Smooth muscle cell (in vitro differentiated cells): Measurements from ENCODE around the gene MAML2. TPM values are rescaled to one million over a fixed set of nuclear protein-coding genes. Genes with fewer than 3 reads are reported as not detected.

Experiments
- DNase-seq: peaks from one replicate; lab custom pipeline; 2025; ENCODE audit not compliant: unreplicated experiment; lab: John Stamatoyannopoulos, UW
- H2AFZ ChIP-seq: fragments of 200-600 bp; sonication (generic); 2 replicates; pipeline ENCODE4 v1.6.0; 2016; ENCODE audit warnings: antibody characterized with exemption, low read depth, mild to moderate bottlenecking
- H3F3A ChIP-seq: fragments of 200-600 bp; sonication (generic); 2 replicates; pipeline ENCODE4 v1.6.0; 2017; ENCODE audit warnings: antibody characterized with exemption, low read depth
- H3K27ac ChIP-seq: fragments of 200-600 bp; sonication (generic); 2 replicates; pipeline ENCODE4 v1.5.1; 2016; ENCODE audit warnings: low read depth, mild to moderate bottlenecking
- H3K27me3 ChIP-seq: fragments of 200-600 bp; sonication (generic); 2 replicates; pipeline ENCODE4 v1.6.1; 2016; ENCODE audit warnings: low read depth, mild to moderate bottlenecking
- H3K36me3 ChIP-seq: fragments of 200-600 bp; sonication (generic); 2 replicates; pipeline ENCODE4 v1.5.1; 2016; ENCODE audit warnings: low read depth
- H3K4me1 ChIP-seq: fragments of 200-600 bp; sonication (generic); 2 replicates; pipeline ENCODE4 v1.5.1; 2016; ENCODE audit warnings: low read depth
- H3K4me2 ChIP-seq: fragments of 200-600 bp; sonication (generic); 2 replicates; pipeline ENCODE4 v1.6.0; 2016; ENCODE audit warnings: mild to moderate bottlenecking
- H3K4me3 ChIP-seq: fragments of 200-600 bp; sonication (generic); 2 replicates; pipeline ENCODE4 v1.5.1; 2016; ENCODE audit warnings: mild to moderate bottlenecking
- H3K79me2 ChIP-seq: fragments of 200-600 bp; sonication (generic); 2 replicates; pipeline ENCODE4 v1.6.0; 2016; ENCODE audit warnings: low read depth, mild to moderate bottlenecking
- H3K9ac ChIP-seq: fragments of 200-600 bp; sonication (generic); 2 replicates; pipeline ENCODE4 v1.6.0; 2016; ENCODE audit warnings: low read depth
- H3K9me3 ChIP-seq: fragments of 200-600 bp; sonication (generic); replicated peaks from 2 replicates; pipeline ENCODE4 v1.5.1; 2016; ENCODE audit warnings: low read depth
- H4K20me1 ChIP-seq: fragments of 200-600 bp; sonication (generic); 2 replicates; pipeline ENCODE4 v1.6.0; 2016; ENCODE audit warnings: low read depth
- CTCF ChIP-seq: fragments of 200-600 bp; sonication (generic); IDR thresholded peaks from 2 replicates; pipeline ENCODE4 v1.5.1; 2017; ENCODE audit warnings: borderline replicate concordance, mild to moderate bottlenecking, antibody characterized with exemption; ENCODE audit not compliant: insufficient read depth, poor library complexity, severe bottlenecking
- WGBS: methylation state at CpG from one replicate; pipeline ENCODE4 v1.1.7; 2016; ENCODE audit warnings: low lambda C conversion rate; 5-methylcytosine and 5-hydroxymethylcytosine counted together
- polyA plus RNA-seq: library from polyadenylated mRNA; unstranded; fragments of >200 nt; fragmentation: Nextera tagmentation; extraction: Ambion mirVana; gene quantifications from 2 replicates; pipeline ENCODE4 v1.2.1, GENCODE V29; 2016
- total RNA-seq: library from RNA; depleted of rRNA; stranded (reverse); fragments of >200 nt; gene quantifications from 2 replicates; pipeline ENCODE4 v1.2.3, GENCODE V29; 2014

The MAML2 gene
- total and polyA plus RNA-seq, 2 experiments from 2014 or later: 8.7 to 52.4 TPM

GRCh38 chr11:96267496-96268032, 75.4 kb downstream of the MAML2 start:
- no peak for DNase-seq
- H3K4me2 ChIP-seq: no peak overlapping the region
- no peak overlapping the region for H3K9ac ChIP-seq
- peaks cover 71% of the 10 kb centered on the region for H3K79me2 ChIP-seq
- H3K4me3 ChIP-seq: no peak overlapping the region
- no peaks in the 10 kb centered on the region for H3K9me3 ChIP-seq
- no peaks in the 10 kb centered on the region for H3K36me3 ChIP-seq
- H3K27me3 ChIP-seq: no peaks in the 10 kb centered on the region
- TF ChIP-seq CTCF: no peak
- H2AFZ ChIP-seq: no peak overlapping the region
- peaks cover under 1% of the 10 kb centered on the region for H3K4me1 ChIP-seq
- H4K20me1 ChIP-seq: no peaks in the 10 kb centered on the region
- peaks cover 13% of the 10 kb centered on the region for H3F3A ChIP-seq
- H3K27ac ChIP-seq: no peak overlapping the region
- 94% methylated on average over 2 of the region's 2 CpGs for WGBS

GRCh38 chr11:96267001-96267495, 75.9 kb downstream of the MAML2 start:
- no peak overlapping the region for H3K9ac ChIP-seq
- no peak for TF ChIP-seq CTCF
- no peaks in the 10 kb centered on the region for H3K9me3 ChIP-seq
- no peak for DNase-seq
- H3F3A ChIP-seq: peaks cover 13% of the 10 kb centered on the region
- peaks cover 71% of the 10 kb centered on the region for H3K79me2 ChIP-seq
- H4K20me1 ChIP-seq: no peaks in the 10 kb centered on the region
- no peaks in the 10 kb centered on the region for H3K36me3 ChIP-seq
- H3K27me3 ChIP-seq: no peaks in the 10 kb centered on the region
- 93% methylated on average over 1 of the region's 1 CpG for WGBS
- no peak overlapping the region for H3K27ac ChIP-seq
- H2AFZ ChIP-seq: no peak overlapping the region
- no peak overlapping the region for H3K4me3 ChIP-seq
- H3K4me2 ChIP-seq: no peak overlapping the region
- H3K4me1 ChIP-seq: no peaks in the 10 kb centered on the region

- no peaks in the 10 kb centered on the region for H4K20me1 ChIP-seq
- no peak for DNase-seq
- no peak for TF ChIP-seq CTCF
- no peaks in the 10 kb centered on the region for H3K9me3 ChIP-seq
- H2AFZ ChIP-seq: no peak overlapping the region
- no peak overlapping the region for H3K4me3 ChIP-seq
- H3K27ac ChIP-seq: peak overlapping the region; percentile 62
- WGBS: 97% methylated on average over 9 of the region's 9 CpGs
- H3K4me2 ChIP-seq: no peak overlapping the region
- H3K4me1 ChIP-seq: no peaks in the 10 kb centered on the region
- no peaks in the 10 kb centered on the region for H3K27me3 ChIP-seq
- no peak overlapping the region for H3K9ac ChIP-seq
- no peaks in the 10 kb centered on the region for H3K36me3 ChIP-seq
- H3K79me2 ChIP-seq: peaks cover 74% of the 10 kb centered on the region
- H3F3A ChIP-seq: peaks cover 13% of the 10 kb centered on the region
These were observed 77.0 kb downstream of the MAML2 start for GRCh38 chr11:96265972-96266371.

- H3K4me1 ChIP-seq: peaks cover 3% of the 10 kb centered on the region
- H2AFZ ChIP-seq: no peak overlapping the region
- no peak overlapping the region for H3K4me2 ChIP-seq
- no peaks in the 10 kb centered on the region for H4K20me1 ChIP-seq
- no peaks in the 10 kb centered on the region for H3K27me3 ChIP-seq
- peaks cover 80% of the 10 kb centered on the region for H3K79me2 ChIP-seq
- H3K36me3 ChIP-seq: no peaks in the 10 kb centered on the region
- no peak overlapping the region for H3K9ac ChIP-seq
- H3F3A ChIP-seq: peaks cover 15% of the 10 kb centered on the region
- no peaks in the 10 kb centered on the region for H3K9me3 ChIP-seq
- no peak for TF ChIP-seq CTCF
- H3K4me3 ChIP-seq: no peak overlapping the region
- H3K27ac ChIP-seq: peak overlapping the region; percentile 62
- no peak for DNase-seq
- 84% methylated on average over 8 of the region's 8 CpGs for WGBS
These were observed 77.7 kb downstream of the MAML2 start for GRCh38 chr11:96265220-96265737.
